Heart right ventricle (tissue), 16 donors: Measurements from ENCODE around the gene ZMYM2. TPM values are rescaled to one million over a fixed set of nuclear protein-coding genes. Genes with fewer than 3 reads are reported as not detected.

Source experiments
- ATAC-seq, 8 donors: fragments of 200-7000 bp; cut with Tn5 transposase; one replicate each; pipeline ENCODE4 v1.9.1; 2020; ENCODE audit warnings: mild to moderate bottlenecking in 8 of 8, moderate library complexity in 8 of 8, moderate number of reproducible peaks in 1 of 8
- DNase-seq, 2 donors: peaks; one replicate each; pipeline ENCODE4 v3.0.0-alpha.2; 2020
- H3K27ac ChIP-seq, 10 donors: fragments of 200-600 bp; sonication (generic) in 2 of 10; one replicate each; pipeline versions ENCODE4 v1.5.0 to v1.8.0; 2020 to 2022; ENCODE audit warnings: mild to moderate bottlenecking in 3 of 10
- H3K27me3 ChIP-seq, 7 donors: fragments of 200-600 bp; one replicate each; pipeline ENCODE4 v1.8.0; 2021 to 2022; ENCODE audit warnings: mild to moderate bottlenecking in 2 of 7
- H3K36me3 ChIP-seq, 9 donors: fragments of 200-600 bp; sonication (generic) in 1 of 9; one replicate each; pipeline versions ENCODE4 v1.5.0 to v1.8.0; 2020 to 2022; ENCODE audit warnings: mild to moderate bottlenecking in 2 of 9
- H3K4me1 ChIP-seq, 9 donors: fragments of 200-600 bp; sonication (generic) in 1 of 9; one replicate each; pipeline versions ENCODE4 v1.5.0 to v1.8.0; 2020 to 2022; ENCODE audit warnings: mild to moderate bottlenecking in 4 of 9
- H3K4me3 ChIP-seq, 10 donors: fragments of 200-600 bp; sonication (generic) in 2 of 10; one replicate each; pipeline versions ENCODE4 v1.5.0 to v1.8.0; 2020 to 2022; ENCODE audit warnings: mild to moderate bottlenecking in 7 of 10, moderate library complexity in 2 of 10
- H3K9me3 ChIP-seq, 11 donors: fragments of 200-600 bp in 10 of 11; sonication (generic) in 2 of 11; one replicate each; pipeline versions ENCODE4 v1.5.0 to v1.8.0; 2013 to 2022; ENCODE audit warnings: mild to moderate bottlenecking in 2 of 11, control low read depth in 1 of 11, moderate library complexity in 1 of 11
- WGBS, 2 donors: extraction: QIAGEN DNeasy Blood & Tissue Kit; methylation state at CpG; one replicate each; pipeline ENCODE4 v1.1.7; 2013; ENCODE audit warnings: inconsistent platforms in 1 of 2; 5-methylcytosine and 5-hydroxymethylcytosine counted together
- intact Hi-C, 10 donors: fragments of 100-400 bp; cut with DNase I; formaldehyde crosslinking; loops; one replicate each; pipeline versions ENCODE4 v1.11.1 to v1.14.2; 2022
- polyA plus RNA-seq, 2 donors: library from polyadenylated mRNA; stranded (reverse); fragments of 200-250 nt; gene quantifications; one replicate each; pipeline ENCODE4 v1.2.3, GENCODE V29; 2013
- total RNA-seq, 10 donors: library from RNA; stranded (reverse); fragmentation: NEBNext Ultra II Directional in 3 of 10; extraction: Animal tissue kit (Norgen Biotek cat#: 25700) in 3 of 10; gene quantifications; one replicate each; pipeline versions ENCODE4 v1.2.1 to v1.2.4, GENCODE V29; 2021 to 2023
- TF ChIP-seq, protein P1 (sequence below), 9 donors: fragments of 200-600 bp; sonication (generic) in 2 of 9; IDR thresholded peaks; one replicate each; pipeline versions ENCODE4 v1.5.0 to v1.8.0; 2021 to 2022; ENCODE audit warnings: antibody characterized with exemption in 9 of 9, mild to moderate bottlenecking in 5 of 9, moderate library complexity in 1 of 9
- donor health status: Arrhythmogenic right ventricular cardiomyopathy.
- donor health status: ischemic (EF 13 %, LVEDD 7.1; RV severe dilation, severe dysfunction).
- donor health status: healthy with polysubstance abuse.
- donor health status: DM: no; HTN: yes; CAD: no.
- donor health status: DM: no; HTN: no; CAD: no.
- donor health status: ischemic (EF 25% LVEDD 6.9; RV normal size, moderate dysfunction).
- donor health status: ischemic (EF 25% LVEDD 5.7; RV mildly dilated, moderate dysfunction).
- donor health status: healthy.
- donor health status: DM: yes; HTN: yes; CAD: no.
- donor health status: Ischemic cardiomyopathy.
- donor health status: ischemic (EF 35%, LVEDD 5.7; RV mildly dilated, moderate dysfunction).
- donor health status: nonischemic (EF 11% LVEDD 7.7; RV severe dilation, severe dysfunction).
- donor health status: DM: yes; HTN: yes; CAD: no.
- donor health status: PGD.
- donor health status: ischemic (EF 29% LVEDD 5.4; RV normal size, mild dysfunction).
- donor health status: nonischemic (EF 23%, LVEDD 6.1; RV moderate dilation, normal function).

Gene ZMYM2
- total and polyA plus RNA-seq, 12 donors, result 9.2 to 68.5 (median 49.9) TPM

DNA sequence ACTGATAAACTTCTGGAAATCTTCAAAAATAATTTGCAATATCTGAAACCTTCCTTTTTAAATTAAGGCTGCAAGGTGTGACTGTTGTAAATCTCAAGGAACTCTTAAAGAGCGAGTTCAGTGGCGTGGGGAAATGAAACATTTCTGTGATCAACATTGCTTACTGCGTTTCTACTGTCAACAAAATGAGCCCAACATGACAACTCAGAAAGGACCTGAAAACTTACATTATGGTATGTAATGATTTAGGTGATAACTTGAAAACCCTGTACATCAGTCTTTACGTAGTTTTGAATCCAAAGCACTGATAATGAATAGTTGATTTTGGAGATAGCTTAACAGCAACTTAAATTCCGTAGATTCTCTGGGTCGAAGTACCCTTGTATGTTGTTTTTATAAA lies 92.8 kb downstream of the ZMYM2 start:
- Histone ChIP-seq H3K4me1 (peaks cover 0 to 36% (median 17%) of the 10 kb centered on the region in 9 donors), H3K27ac (no peak overlapping the region), H3K4me3 (no peak overlapping the region), H3K36me3 (peaks cover 0 to 60% (median 12%) of the 10 kb centered on the region in 9 donors), H3K9me3 (no peaks in the 10 kb centered on the region), H3K27me3 (no peaks in the 10 kb centered on the region)
- no peak for DNase-seq
- no peak for ATAC-seq
- intact Hi-C loops, result loop anchor here in 3 of 10 donors (10.0 kb wide), 1 partner anchor 113 kb away; the partner anchor contains the start of gene GJA3 (in 3 of the 3)
- TF ChIP-seq, protein P1, sequence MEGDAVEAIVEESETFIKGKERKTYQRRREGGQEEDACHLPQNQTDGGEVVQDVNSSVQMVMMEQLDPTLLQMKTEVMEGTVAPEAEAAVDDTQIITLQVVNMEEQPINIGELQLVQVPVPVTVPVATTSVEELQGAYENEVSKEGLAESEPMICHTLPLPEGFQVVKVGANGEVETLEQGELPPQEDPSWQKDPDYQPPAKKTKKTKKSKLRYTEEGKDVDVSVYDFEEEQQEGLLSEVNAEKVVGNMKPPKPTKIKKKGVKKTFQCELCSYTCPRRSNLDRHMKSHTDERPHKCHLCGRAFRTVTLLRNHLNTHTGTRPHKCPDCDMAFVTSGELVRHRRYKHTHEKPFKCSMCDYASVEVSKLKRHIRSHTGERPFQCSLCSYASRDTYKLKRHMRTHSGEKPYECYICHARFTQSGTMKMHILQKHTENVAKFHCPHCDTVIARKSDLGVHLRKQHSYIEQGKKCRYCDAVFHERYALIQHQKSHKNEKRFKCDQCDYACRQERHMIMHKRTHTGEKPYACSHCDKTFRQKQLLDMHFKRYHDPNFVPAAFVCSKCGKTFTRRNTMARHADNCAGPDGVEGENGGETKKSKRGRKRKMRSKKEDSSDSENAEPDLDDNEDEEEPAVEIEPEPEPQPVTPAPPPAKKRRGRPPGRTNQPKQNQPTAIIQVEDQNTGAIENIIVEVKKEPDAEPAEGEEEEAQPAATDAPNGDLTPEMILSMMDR (IDR thresholded peaks at IDR 0.05), result no peak
- WGBS, 2 donors, result 81 to 87% methylated on average over 6 of the region's 6 CpGs

DNA sequence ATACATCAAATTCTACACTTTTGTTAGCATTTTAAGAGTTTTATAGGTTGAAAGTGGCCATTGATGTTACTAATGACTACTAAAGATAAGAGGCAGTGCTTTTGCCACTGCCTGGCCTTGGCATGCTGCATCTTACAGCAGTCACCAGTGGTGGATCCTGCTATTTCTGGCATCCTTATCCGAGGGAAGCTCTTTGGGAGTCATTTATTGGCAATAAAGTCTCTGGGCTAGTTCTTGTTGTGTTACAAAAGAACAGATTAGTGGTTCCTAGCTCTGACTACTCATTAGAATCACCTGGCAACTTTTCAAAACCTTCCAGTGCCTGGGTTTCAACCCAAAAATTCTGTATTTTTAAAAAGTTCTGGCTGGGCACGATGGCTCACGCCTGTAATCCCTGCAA lies 94.5 kb downstream of the ZMYM2 start:
- no peaks in the 10 kb centered on the region for H3K27me3 ChIP-seq
- TF ChIP-seq, protein P1 (IDR thresholded peaks at IDR 0.05), result no peak
- ATAC-seq (peak; percentile 71 to 95 (median 88)), DNase-seq (peak in 1 of 2 donors; percentile 38)
- WGBS, 2 donors, result 53 to 65% methylated on average over 3 of the region's 3 CpGs
- peaks cover 0 to 36% (median 17%) of the 10 kb centered on the region in 9 donors for H3K4me1 ChIP-seq
- intact Hi-C loops, result loop anchor here in 3 of 10 donors (10.0 kb wide), 1 partner anchor 112 kb away; the partner anchor contains the start of gene GJA3 (in 3 of the 3)
- peak overlapping the region in 1 of 10 donors; percentile 4 for H3K27ac ChIP-seq
- H3K36me3 ChIP-seq, result peaks cover 0 to 68% (median 8%) of the 10 kb centered on the region in 9 donors
- H3K9me3 ChIP-seq, result no peaks in the 10 kb centered on the region
- no peak overlapping the region for H3K4me3 ChIP-seq

DNA sequence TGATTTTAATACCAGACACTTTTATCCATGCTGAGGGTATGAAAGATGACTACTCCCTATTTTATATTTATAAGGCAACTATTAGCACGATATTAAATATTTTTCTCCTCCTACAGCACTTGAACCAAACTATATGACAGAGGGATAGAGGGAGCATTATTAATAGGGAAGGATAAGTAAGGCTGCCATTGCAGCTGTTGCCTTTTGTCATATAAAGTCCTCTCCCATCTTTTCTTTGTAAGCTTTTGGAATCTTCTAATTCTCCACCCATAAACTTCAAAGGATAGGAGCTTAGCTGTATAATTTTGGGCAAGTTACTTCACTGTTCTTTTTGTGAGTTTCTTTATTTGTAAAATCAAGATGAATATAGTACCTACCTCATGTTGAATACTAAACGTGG lies 95.4 kb downstream of the ZMYM2 start:
- 95 to 97% methylated on average over 2 of the region's 2 CpGs for WGBS, 2 donors
- TF ChIP-seq, protein P1 (IDR thresholded peaks at IDR 0.05), result no peak
- Histone ChIP-seq H3K27me3 (no peaks in the 10 kb centered on the region), H3K4me1 (peaks cover 0 to 31% (median 17%) of the 10 kb centered on the region in 9 donors), H3K4me3 (no peak overlapping the region), H3K9me3 (no peaks in the 10 kb centered on the region), H3K27ac (no peak overlapping the region), H3K36me3 (peaks cover 0 to 77% (median 13%) of the 10 kb centered on the region in 9 donors)
- ATAC-seq, result no peak
- intact Hi-C loops, result loop anchor here in 3 of 10 donors (10.0 kb wide), 1 partner anchor 111 kb away; the partner anchor contains the start of gene GJA3 (in 3 of the 3)
- no peak for DNase-seq

DNA sequence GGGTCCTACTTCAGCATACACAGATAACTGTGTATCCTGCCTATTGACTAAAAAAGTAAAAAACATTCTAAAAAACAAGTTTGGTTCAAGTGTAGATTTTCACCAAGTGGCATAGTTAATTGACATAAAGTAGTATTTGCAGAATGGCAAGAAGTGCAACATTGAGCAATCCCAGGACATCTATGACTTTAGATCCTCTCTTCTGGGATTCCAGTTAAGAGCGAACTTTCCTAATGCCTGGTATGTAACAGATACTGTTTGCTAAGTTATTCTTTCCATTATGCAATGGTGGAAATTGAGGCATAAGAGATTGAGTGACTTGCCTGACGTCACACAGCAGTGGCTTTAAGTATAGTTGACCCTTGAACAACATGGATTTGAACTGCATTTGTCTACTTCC lies 96.1 kb downstream of the ZMYM2 start:
- intact Hi-C loops, result loop anchor here in 3 of 10 donors (10.0 kb wide), 1 partner anchor 110 kb away; the partner anchor contains the start of gene GJA3 (in 3 of the 3)
- peaks cover 0 to 24% (median 10%) of the 10 kb centered on the region in 9 donors for H3K4me1 ChIP-seq
- H3K4me3 ChIP-seq, result no peak overlapping the region
- no peaks in the 10 kb centered on the region for H3K27me3 ChIP-seq
- 94% methylated on average over 2 of the region's 2 CpGs for WGBS, 2 donors
- no peak overlapping the region for H3K27ac ChIP-seq
- ATAC-seq, result no peak
- peaks cover 0 to 84% (median 20%) of the 10 kb centered on the region in 9 donors for H3K36me3 ChIP-seq
- H3K9me3 ChIP-seq, result no peaks in the 10 kb centered on the region
- DNase-seq, result no peak
- TF ChIP-seq, protein P1 (IDR thresholded peaks at IDR 0.05), result no peak
